Measurements from ENCODE around the gene BMP6. TPM values are rescaled to one million over a fixed set of nuclear protein-coding genes. Genes with fewer than 3 reads are reported as not detected.

Gene BMP6
- total and polyA plus RNA-seq, 7 donors = 0.64 to 5.3 (median 2.2) TPM; not detected in 2

GRCh38 chr6:7836371-7837026 lies 110.6 kb downstream of the BMP6 start:
- H3K4me1 ChIP-seq = peaks cover 0 to 6% (median 0%) of the 10 kb centered on the region in 4 donors
- H3K4me3 ChIP-seq = no peak overlapping the region
- no peaks in the 10 kb centered on the region for H3K36me3 ChIP-seq
- H3K9me3 ChIP-seq = no peaks in the 10 kb centered on the region
- no peaks in the 10 kb centered on the region for H3K27me3 ChIP-seq
- DNase-seq = no peak
- intact Hi-C loops (cut with DNase I) = no loop called here
- H3K27ac ChIP-seq = no peak overlapping the region
- TF ChIP-seq POLR2A (IDR thresholded peaks at IDR 0.05) (no peak), EP300 (IDR thresholded peaks at IDR 0.05) (no peak), POLR2AphosphoS5 (IDR thresholded peaks at IDR 0.05) (no peak)
- TF ChIP-seq, protein P1, sequence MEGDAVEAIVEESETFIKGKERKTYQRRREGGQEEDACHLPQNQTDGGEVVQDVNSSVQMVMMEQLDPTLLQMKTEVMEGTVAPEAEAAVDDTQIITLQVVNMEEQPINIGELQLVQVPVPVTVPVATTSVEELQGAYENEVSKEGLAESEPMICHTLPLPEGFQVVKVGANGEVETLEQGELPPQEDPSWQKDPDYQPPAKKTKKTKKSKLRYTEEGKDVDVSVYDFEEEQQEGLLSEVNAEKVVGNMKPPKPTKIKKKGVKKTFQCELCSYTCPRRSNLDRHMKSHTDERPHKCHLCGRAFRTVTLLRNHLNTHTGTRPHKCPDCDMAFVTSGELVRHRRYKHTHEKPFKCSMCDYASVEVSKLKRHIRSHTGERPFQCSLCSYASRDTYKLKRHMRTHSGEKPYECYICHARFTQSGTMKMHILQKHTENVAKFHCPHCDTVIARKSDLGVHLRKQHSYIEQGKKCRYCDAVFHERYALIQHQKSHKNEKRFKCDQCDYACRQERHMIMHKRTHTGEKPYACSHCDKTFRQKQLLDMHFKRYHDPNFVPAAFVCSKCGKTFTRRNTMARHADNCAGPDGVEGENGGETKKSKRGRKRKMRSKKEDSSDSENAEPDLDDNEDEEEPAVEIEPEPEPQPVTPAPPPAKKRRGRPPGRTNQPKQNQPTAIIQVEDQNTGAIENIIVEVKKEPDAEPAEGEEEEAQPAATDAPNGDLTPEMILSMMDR (IDR thresholded peaks at IDR 0.05) = no peak
- WGBS, 2 donors = 86 to 93% methylated on average over 4 of the region's 4 CpGs

- H3K27ac ChIP-seq = no peak overlapping the region
- no peaks in the 10 kb centered on the region for H3K36me3 ChIP-seq
- intact Hi-C loops (cut with DNase I) = no loop called here
- H3K9me3 ChIP-seq = no peaks in the 10 kb centered on the region
- 71 to 82% methylated on average over 3 of the region's 3 CpGs for WGBS, 2 donors
- H3K4me3 ChIP-seq = no peak overlapping the region
- TF ChIP-seq, protein P1 (IDR thresholded peaks at IDR 0.05) = no peak
- TF ChIP-seq POLR2A (IDR thresholded peaks at IDR 0.05) (no peak), POLR2AphosphoS5 (IDR thresholded peaks at IDR 0.05) (no peak), EP300 (IDR thresholded peaks at IDR 0.05) (no peak)
- no peak for DNase-seq
- no peaks in the 10 kb centered on the region for H3K27me3 ChIP-seq
- H3K4me1 ChIP-seq = no peaks in the 10 kb centered on the region
Observed at GRCh38 chr6:7841781-7842468, 116.0 kb downstream of the BMP6 start.

- DNase-seq = no peak
- no peak overlapping the region for H3K4me3 ChIP-seq
- H3K9me3 ChIP-seq = peaks cover 0 to 11% (median under 1%) of the 10 kb centered on the region in 4 donors
- H3K27me3 ChIP-seq = no peaks in the 10 kb centered on the region
- H3K27ac ChIP-seq = no peak overlapping the region
- TF ChIP-seq POLR2AphosphoS5 (IDR thresholded peaks at IDR 0.05) (no peak), EP300 (IDR thresholded peaks at IDR 0.05) (no peak), POLR2A (IDR thresholded peaks at IDR 0.05) (no peak)
- TF ChIP-seq, protein P1 (IDR thresholded peaks at IDR 0.05) = no peak
- no peaks in the 10 kb centered on the region for H3K36me3 ChIP-seq
- intact Hi-C loops (cut with DNase I) = no loop called here
- WGBS, 2 donors = 68 to 80% methylated on average over 7 of the region's 7 CpGs
- no peaks in the 10 kb centered on the region for H3K4me1 ChIP-seq
Observed at GRCh38 chr6:7846966-7847818, 121.3 kb downstream of the BMP6 start.

- Histone ChIP-seq H3K36me3 (no peaks in the 10 kb centered on the region), H3K4me1 (no peaks in the 10 kb centered on the region), H3K27me3 (no peaks in the 10 kb centered on the region), H3K4me3 (no peak overlapping the region), H3K27ac (no peak overlapping the region), H3K9me3 (peaks cover 0 to 16% (median 2%) of the 10 kb centered on the region in 4 donors)
- TF ChIP-seq POLR2AphosphoS5 (IDR thresholded peaks at IDR 0.05) = no peak
- TF ChIP-seq POLR2A (IDR thresholded peaks at IDR 0.05) = no peak
- TF ChIP-seq EP300 (IDR thresholded peaks at IDR 0.05) = no peak
- TF ChIP-seq, protein P1 (IDR thresholded peaks at IDR 0.05) = no peak
- intact Hi-C loops (cut with DNase I) = no loop called here
- WGBS, 2 donors = 83 to 84% methylated on average over 4 of the region's 4 CpGs
- no peak for DNase-seq
Observed at GRCh38 chr6:7848229-7848628, 122.3 kb downstream of the BMP6 start.

Measured in sigmoid colon (tissue), 7 donors.